RCC 7860 (cell line): ENCODE data around the gene SPAG9.
"Not testable (repeated sequence)": the region's sequence is repeated elsewhere in the genome, so short reads cannot be mapped to it uniquely, and the experiment has no call there.

ENCODE experiments used
- DNase-seq: peaks from one replicate; pipeline ENCODE4 v3.0.0-alpha.2; 2015; ENCODE audit warnings: low spot score
- FAIRE-seq: peaks from 2 replicates; lab custom pipeline; 2012; peaks lifted over from hg19 to GRCh38; lab: Jason Lieb, UNC

The SPAG9 gene

GRCh38 chr17:51144266-51145022, 23.8 kb upstream of the SPAG9 start:
- no peak for DNase-seq

GRCh38 chr17:51142597-51142996, 21.9 kb upstream of the SPAG9 start:
- FAIRE-seq (no peak), DNase-seq (no peak)

More at GRCh38 chr17:51144266-51145022, 23.8 kb upstream of the SPAG9 start:
- FAIRE-seq, result no peak

DNA sequence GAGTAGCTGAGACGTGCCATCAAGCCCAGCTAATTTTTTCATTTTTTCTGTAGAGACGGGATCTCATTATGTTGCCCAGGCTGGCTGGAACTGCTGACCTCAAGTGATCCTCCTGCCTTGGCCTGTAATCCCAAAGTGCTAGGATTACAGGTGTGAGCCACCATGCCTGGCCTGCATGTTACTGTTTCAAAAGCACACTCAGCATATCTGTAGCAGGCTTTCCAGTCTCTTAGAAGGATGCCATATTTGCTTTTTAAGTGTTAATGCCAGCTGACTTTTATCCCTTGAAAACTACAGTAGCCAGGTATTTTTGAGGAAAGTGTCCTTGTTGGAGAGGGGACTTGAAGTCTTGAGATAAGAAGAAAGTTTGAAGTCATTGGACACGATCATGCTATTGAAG, 15.3 kb upstream of the SPAG9 start:
- FAIRE-seq, result no peak
- DNase-seq, result no peak

GRCh38 chr17:51133365-51133764, 12.7 kb upstream of the SPAG9 start:
- FAIRE-seq, result no peak
- no peak for DNase-seq

DNA sequence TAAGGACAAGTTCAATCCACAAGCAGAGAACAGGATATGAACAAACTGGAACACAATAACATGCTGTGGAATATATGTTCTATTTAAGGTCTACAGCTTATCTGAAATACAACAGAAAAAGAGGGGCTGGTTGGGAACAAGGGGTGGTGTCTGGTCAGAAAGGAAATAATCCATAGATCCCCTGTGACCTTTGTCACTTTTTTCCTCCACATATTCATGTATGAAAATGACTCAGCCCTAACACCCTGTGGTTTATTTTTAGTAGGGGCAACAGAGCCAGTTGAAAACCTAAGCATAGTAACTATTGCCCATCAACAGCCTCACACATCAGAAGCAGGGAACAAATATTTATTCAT, 12.3 kb upstream of the SPAG9 start:
- no peak for FAIRE-seq
- DNase-seq, result peak; percentile 27

GRCh38 chr17:51128076-51128475, 7.4 kb upstream of the SPAG9 start:
- no peak for DNase-seq
- no peak for FAIRE-seq

- peak; percentile 36 for DNase-seq
- peak; percentile 22 for FAIRE-seq
These were observed 4.2 kb upstream of the SPAG9 start for GRCh38 chr17:51124640-51125503.

- not testable (repeated sequence) for FAIRE-seq, DNase-seq
These were observed 1.9 kb upstream of the SPAG9 start for GRCh38 chr17:51122473-51123115.

DNA sequence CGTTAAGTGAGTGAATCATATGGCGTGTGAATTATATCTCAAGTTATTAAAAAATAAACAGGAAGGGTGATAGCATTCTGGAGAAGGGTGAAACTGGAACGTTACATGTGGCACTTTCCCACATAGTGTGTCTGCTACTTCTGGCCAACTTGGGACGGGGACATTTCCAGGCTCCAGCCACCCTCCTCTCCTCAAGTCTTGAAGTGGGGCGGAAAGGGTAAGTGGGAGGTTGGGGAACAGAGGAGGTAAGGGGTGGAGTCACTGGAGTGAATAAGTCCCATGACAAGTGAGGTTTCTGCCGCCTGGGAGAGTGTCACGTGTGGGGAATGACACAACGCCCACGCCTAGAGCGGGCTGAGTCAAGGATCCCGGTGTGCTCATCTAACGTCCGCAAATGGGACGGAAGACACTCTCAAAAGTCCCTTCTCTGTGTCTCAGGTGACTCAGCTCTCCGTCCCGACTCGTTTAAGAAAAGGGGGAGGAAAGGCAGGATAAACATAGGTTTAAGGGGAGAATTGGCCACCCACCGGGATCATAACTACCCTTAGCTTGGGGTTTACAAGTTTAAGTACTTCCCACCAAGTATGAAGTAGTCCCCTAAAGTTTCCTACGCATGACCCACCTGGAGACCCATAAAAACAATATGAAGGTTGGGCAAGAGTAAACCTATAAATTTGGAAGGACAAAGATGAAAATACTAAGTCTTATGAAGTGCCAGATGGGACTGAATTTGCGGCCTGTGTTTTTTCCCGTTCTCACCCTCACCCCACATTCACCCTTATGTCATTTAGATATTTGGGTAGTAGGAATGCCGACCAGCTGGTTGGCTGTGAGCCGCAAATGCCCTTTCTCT, 1.2 kb upstream of the SPAG9 start:
- peak; percentile 88 for FAIRE-seq
- DNase-seq, result peak; percentile 98

DNA sequence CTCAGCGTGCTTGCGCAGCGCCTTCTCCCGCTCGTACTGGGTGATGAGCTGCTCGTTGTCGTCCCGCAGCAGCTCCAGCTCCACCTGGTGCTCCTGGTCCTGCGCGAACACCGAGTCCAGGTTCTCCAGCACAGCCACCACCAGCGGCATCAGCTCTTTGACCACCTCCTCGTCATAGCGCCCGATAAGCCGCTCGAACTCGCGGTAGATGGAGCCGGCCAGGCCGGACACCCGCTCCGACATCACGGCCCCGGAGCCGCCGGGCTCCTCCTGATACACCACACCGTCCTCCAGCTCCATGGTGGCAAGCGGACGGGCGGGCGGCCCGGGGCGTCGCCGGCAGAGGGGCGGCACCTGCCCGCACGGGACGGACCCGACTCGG, 320 bp downstream of the SPAG9 start:
- no peak for DNase-seq
- no peak for FAIRE-seq

GRCh38 chr17:51119415-51120356, 982 bp downstream of the SPAG9 start:
- no peak for FAIRE-seq
- peak; percentile 18 for DNase-seq

- DNase-seq (no peak), FAIRE-seq (no peak)
These were observed 2.1 kb downstream of the SPAG9 start for GRCh38 chr17:51118330-51119195.

GRCh38 chr17:51115179-51115578, 5.5 kb downstream of the SPAG9 start:
- no peak for FAIRE-seq

GRCh38 chr17:51112303-51113222, 8.1 kb downstream of the SPAG9 start:
- DNase-seq, result peak; percentile 68

More at GRCh38 chr17:51115179-51115578, 5.5 kb downstream of the SPAG9 start:
- no peak for DNase-seq

GRCh38 chr17:51107778-51108177, 12.9 kb downstream of the SPAG9 start:
- FAIRE-seq (no peak), DNase-seq (no peak)

More at GRCh38 chr17:51112303-51113222, 8.1 kb downstream of the SPAG9 start:
- FAIRE-seq, result peak; percentile 84

- DNase-seq (no peak), FAIRE-seq (no peak)
These were observed 17.2 kb downstream of the SPAG9 start for GRCh38 chr17:51103451-51103850.

- DNase-seq, result no peak
- FAIRE-seq, result peak; percentile 84
These were observed 17.6 kb downstream of the SPAG9 start for GRCh38 chr17:51103050-51103449.
